NCI-H2227 (cell line): ENCODE data around the gene ZNF557.
"Not testable (repeated sequence)": the region's sequence is repeated elsewhere in the genome, so short reads cannot be mapped to it uniquely, and the experiment has no call there.

Experiments used
- DNase-seq: peaks from one replicate; lab custom pipeline; 2025; ENCODE audit not compliant: unreplicated experiment; lab: John Stamatoyannopoulos, UW

Gene ZNF557

DNA sequence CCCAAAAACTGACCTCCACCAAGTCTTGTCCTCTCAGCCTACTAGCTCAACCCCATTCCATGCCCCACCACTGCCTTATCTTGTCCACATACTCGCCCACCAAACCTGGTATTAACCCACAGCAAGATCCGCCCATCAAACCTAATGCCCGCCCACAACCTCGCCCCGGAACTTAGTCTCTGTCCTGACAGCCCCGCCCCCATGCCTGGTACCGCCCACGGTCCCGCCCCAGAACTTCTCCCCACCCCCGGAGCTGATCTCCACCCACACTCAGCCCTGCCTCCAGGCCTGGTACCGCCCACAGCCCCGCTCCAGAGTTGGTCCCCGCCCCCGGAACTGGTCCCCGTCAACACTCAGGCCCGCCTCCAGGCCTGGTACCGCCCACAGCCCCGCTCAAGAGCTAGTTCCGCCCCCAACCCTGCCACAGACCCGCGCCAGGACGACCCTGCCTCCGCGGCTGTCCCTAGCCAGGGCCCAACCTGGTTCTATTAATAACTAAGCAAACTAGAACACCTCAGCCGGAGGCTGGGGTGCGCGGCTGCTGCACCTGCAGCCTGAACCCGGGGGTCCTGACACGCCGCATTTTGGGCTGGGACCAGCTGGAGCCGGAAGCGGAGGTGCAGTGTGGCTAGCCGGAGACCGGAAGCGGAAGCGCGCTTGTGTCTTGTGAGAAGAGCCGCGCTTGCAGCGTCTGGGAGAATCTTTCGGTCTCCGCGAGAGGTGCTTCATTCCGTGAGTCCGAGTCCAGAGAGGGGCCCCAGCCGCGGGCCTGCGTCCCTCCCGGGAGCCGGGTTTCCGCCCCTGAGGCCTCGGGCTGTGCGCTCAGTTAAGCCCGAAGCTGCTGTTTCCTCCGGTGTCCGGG is at the start of gene ZNF557:
ZNF557 (plus strand) TSS at position 662 of the 862 bp plus-strand sequence. CDS start 5,372 bp downstream, outside the sequence.
- peak; percentile 95 for DNase-seq

DNA sequence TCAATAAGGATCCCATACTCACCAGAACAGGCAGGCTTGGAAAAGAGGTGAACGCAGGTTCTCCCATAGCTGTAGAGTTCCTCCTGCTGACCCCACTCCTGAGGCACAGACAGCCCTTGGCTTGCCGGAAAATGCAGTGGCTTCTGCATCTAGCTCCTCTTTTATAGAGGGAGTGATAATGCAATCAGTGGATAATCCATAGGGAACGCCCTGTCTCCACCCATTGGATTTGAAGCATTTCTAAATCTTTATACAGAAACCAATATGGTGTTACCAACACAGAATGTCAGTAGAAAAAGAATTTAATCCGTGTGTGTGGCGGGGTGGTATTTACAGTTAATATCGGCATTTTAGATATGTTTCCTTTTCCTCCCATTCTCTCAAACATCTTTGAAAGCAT is 48.2 kb upstream of the ZNF557 start, which contains the start of gene MBD3L2B:
MBD3L2B (minus strand) TSS at position 101 of the 400 bp plus-strand sequence; CDS start at position 67, 34 bp downstream.
- not testable (repeated sequence) for DNase-seq

DNA sequence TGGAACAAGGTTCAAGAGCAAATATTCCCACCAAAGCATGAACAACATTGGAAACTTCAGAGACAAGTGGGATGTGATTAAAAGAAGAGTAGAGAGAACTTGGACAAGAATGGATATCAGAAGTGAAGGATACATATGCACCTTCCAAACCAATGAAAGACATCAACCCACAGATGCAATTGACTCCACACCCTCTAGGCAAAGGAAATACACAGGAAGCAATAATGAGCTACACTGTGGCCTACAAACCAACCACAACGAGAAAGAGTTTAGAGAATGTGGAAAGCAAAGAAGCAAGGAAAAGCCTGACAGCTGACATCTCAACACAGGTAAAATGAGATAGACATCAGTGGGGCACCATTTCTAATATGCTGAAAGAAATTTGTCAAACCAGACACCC is 40.7 kb upstream of the ZNF557 start:
- not testable (repeated sequence) for DNase-seq

DNA sequence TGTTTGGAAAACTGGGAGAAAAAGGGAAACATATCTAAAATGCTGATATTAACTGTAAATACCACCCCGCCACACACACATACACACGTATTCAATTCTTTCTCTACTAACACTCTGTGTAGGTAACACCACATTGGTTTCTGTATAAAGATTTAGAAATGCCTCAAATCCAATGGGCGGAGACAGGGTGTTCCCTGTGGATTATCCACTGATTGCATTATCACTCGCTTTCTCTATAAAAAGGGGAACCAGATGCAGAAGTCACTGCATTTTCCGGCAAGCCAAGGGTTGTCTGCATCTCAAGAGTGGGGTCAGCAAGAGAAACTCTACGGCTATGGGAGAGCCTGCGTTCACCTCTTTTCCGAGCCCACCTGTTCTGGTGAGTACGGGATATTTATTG is 39.2 kb upstream of the ZNF557 start, which contains the start of gene MBD3L5:
MBD3L5 (plus strand) TSS at position 301 of the 400 bp plus-strand sequence; CDS start at position 335, 34 bp downstream.
- not testable (repeated sequence) for DNase-seq

DNA sequence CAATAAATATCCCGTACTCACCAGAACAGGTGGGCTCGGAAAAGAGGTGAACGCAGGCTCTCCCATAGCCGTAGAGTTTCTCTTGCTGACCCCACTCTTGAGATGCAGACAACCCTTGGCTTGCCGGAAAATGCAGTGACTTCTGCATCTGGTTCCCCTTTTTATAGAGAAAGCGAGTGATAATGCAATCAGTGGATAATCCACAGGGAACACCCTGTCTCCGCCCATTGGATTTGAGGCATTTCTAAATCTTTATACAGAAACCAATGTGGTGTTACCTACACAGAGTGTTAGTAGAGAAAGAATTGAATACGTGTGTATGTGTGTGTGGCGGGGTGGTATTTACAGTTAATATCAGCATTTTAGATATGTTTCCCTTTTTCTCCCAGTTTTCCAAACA is 29.4 kb upstream of the ZNF557 start, which contains the start of gene MBD3L4:
MBD3L4 (minus strand) TSS at position 101 of the 400 bp plus-strand sequence; CDS start at position 66, 35 bp downstream.
- not testable (repeated sequence) for DNase-seq

- not testable (repeated sequence) for DNase-seq
These were observed 27.9 kb upstream of the ZNF557 start for GRCh38 chr19:7041563-7041962.

- not testable (repeated sequence) for DNase-seq
These were observed 20.5 kb upstream of the ZNF557 start, which contains the start of gene MBD3L2 for GRCh38 chr19:7049021-7049420. MBD3L2 (plus strand) TSS chr19:7049321; CDS start chr19:7049374, 53 bp downstream.

GRCh38 chr19:7051421-7051820 is 18.1 kb upstream of the ZNF557 start:
- DNase-seq: not testable (repeated sequence)

DNA sequence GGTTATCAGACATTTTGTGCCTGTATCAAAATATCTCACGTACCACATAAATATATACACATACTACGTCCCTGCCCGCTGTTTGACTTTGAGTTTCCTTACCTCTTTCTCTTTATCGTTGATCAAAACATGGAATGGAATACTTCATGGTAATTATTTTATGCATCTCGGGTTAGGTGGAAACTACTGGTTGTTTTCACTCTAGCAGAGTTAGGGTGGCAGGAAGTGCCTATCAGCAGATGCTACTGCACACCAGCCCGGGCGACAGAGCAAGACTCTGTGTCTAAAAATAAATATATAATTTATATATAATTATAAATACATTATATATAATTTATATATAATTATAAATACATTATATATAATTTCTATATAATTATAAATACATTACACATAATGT is 16.6 kb upstream of the ZNF557 start:
- not testable (repeated sequence) for DNase-seq

DNA sequence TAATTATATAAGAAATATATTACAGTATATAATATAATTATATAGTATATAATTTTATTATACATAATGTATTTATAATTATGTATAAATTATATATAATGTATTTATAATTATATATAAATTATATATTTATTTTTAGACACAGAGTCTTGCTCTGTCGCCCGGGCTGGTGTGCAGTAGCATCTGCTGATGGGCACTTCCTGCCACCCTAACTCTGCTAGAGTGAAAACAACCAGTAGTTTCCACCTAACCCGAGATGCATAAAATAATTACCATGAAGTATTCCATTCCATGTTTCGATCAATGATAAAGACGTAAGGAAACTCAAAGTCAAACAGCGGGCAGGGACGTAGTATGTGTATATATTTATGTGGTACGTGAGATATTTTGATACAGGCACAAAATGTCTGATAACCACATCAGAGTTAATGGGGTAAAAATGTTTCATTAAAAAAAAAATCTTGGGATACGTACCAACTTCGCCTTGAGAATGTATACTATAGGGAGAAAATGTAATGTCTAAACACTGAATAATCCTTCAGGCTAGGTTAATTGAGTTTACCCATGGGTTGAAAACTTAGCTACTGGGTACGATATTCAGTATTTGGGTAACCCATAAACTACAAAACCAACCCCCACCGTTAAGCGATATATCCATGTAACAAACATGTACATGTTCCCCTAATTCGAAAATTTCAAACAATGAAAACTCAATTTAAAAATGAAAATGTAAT is 14.7 kb upstream of the ZNF557 start:
- DNase-seq: not testable (repeated sequence)

- not testable (repeated sequence) for DNase-seq
These were observed 13.8 kb upstream of the ZNF557 start for GRCh38 chr19:7055679-7056078.

DNA sequence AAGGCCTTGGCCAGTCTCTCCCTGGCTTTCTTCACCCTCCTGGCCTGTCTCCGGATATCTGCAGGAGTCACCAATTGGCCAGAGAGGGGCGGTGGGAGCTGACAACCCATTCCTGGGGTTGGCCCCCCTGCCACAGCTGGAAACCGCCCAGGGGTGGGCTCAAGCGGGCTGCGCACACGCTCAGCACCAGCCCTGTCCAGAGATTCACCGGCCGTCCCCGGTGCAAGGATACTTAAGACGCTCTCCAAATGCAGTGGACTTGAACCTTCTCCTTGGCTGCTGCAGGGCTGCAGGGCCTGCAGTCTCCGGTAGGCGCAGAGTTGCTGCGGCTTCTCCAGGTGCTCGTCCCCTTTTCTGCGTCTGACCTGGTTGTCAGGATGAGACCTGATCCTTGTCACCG is 13.1 kb upstream of the ZNF557 start:
- DNase-seq: not testable (repeated sequence)

DNA sequence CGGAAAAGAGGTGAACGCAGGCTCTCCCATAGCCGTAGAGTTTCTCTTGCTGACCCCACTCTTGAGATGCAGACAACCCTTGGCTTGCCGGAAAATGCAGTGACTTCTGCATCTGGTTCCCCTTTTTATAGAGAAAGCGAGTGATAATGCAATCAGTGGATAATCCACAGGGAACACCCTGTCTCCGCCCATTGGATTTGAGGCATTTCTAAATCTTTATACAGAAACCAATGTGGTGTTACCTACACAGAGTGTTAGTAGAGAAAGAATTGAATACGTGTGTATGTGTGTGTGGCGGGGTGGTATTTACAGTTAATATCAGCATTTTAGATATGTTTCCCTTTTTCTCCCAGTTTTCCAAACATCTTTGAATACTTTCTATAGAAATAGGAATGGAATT is 10.9 kb upstream of the ZNF557 start, which contains the start of gene MBD3L3:
MBD3L3 (minus strand) TSS at position 101 of the 400 bp plus-strand sequence; CDS start at position 30, 71 bp downstream.
- not testable (repeated sequence) for DNase-seq

GRCh38 chr19:7059977-7060376 is 9.5 kb upstream of the ZNF557 start:
- not testable (repeated sequence) for DNase-seq

- DNase-seq: no peak
These were observed 6.2 kb upstream of the ZNF557 start for GRCh38 chr19:7063339-7063738.

GRCh38 chr19:7063764-7064418 is 5.6 kb upstream of the ZNF557 start:
- no peak for DNase-seq

- DNase-seq: peak; percentile 34
These were observed 2.4 kb upstream of the ZNF557 start for GRCh38 chr19:7067122-7067521.

DNA sequence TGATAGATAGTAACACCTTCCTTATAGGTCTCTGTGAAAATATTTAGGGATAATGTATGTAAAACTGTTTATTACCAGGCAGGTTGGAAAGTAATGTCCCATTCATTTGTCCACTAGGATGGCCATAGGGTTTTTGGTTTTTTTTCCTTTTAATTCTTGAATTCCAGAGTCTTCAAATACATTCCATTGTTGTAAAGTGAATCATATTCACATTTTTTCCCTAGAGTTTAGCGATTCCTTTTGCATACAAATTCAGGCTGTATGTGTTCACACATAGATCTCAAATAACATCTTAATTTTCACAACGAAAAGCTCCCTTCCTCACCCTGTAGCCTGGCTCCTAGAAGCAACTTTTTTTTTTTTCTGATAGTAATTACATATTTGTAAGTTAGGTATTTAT is 1.8 kb upstream of the ZNF557 start:
- no peak for DNase-seq

DNA sequence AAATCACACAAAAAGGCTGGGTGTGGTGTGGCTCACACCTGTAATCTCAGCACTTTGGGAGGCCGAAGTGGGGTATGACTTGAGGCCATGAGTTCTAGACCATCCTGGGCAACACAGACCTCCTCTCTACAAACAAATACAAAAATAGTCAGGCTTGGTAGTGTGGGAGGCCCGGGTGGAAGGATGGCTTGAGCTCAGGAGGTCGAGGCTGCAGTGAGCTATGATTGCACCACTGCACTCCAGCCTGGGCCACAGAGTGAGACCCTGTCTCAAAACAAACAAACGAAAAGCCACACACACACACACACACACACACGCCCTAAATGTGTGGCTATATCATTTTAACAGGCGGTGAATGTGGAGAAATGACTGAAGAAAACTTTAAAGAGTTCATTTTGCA is 904 bp upstream of the ZNF557 start:
- DNase-seq: no peak

DNA sequence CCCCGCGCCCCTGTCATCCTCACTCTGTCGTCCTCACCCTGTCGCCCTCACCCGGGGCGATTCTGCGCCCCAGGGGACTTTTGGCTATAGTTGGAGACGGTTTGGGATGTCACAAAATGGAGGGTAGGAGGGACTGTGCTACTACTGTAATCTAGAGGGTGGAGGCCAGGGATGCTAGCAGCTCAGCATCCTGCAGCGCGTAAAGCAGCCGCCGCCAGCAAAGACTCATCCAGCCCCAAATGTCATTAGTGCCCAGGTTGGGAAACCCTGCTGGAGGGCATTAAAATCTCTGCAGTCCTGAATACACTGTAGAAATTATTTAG is 362 bp downstream of the ZNF557 start:
- DNase-seq: no peak

- no peak for DNase-seq
These were observed 3.0 kb downstream of the ZNF557 start for GRCh38 chr19:7072541-7072940.
